ENCODE measurements around the gene SLC25A19. TPM values are rescaled to one million over a fixed set of nuclear protein-coding genes. Genes with fewer than 3 reads are reported as not detected.
"Not testable (repeated sequence)": the region's sequence is repeated elsewhere in the genome, so short reads cannot be mapped to it uniquely, and the experiment has no call there.

Gene SLC25A19
- total RNA-seq, 4 donors from 2014 or later = 9.6 to 17.5 (median 15.2) TPM

- DNase-seq (ENCODE audit: extremely low spot score) = no peak
- no peak overlapping the region for H3K4me3 ChIP-seq
- intact Hi-C loops (cut with DNase I) = no loop called here
- WGBS = 84% methylated on average over 7 of the region's 7 CpGs
- no peaks in the 10 kb centered on the region for H3K36me3 ChIP-seq
- no peak overlapping the region for H3K27ac ChIP-seq (replicated peaks in 1 of 4)
- TF ChIP-seq POLR2A (IDR thresholded peaks at IDR 0.05; ENCODE audit: low read depth) (no peak), EP300 (IDR thresholded peaks at IDR 0.05) (no peak), POLR2AphosphoS5 (IDR thresholded peaks at IDR 0.05) (no peak)
- TF ChIP-seq, protein P1, sequence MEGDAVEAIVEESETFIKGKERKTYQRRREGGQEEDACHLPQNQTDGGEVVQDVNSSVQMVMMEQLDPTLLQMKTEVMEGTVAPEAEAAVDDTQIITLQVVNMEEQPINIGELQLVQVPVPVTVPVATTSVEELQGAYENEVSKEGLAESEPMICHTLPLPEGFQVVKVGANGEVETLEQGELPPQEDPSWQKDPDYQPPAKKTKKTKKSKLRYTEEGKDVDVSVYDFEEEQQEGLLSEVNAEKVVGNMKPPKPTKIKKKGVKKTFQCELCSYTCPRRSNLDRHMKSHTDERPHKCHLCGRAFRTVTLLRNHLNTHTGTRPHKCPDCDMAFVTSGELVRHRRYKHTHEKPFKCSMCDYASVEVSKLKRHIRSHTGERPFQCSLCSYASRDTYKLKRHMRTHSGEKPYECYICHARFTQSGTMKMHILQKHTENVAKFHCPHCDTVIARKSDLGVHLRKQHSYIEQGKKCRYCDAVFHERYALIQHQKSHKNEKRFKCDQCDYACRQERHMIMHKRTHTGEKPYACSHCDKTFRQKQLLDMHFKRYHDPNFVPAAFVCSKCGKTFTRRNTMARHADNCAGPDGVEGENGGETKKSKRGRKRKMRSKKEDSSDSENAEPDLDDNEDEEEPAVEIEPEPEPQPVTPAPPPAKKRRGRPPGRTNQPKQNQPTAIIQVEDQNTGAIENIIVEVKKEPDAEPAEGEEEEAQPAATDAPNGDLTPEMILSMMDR (IDR thresholded peaks at IDR 0.05) = no peak
- no peaks in the 10 kb centered on the region for H3K27me3 ChIP-seq
- H3K9me3 ChIP-seq = no peaks in the 10 kb centered on the region
- H3K4me1 ChIP-seq = no peaks in the 10 kb centered on the region
These were observed 11.0 kb upstream of the SLC25A19 start for GRCh38 chr17:75300280-75300679.

- no peaks in the 10 kb centered on the region for H3K36me3 ChIP-seq
- no peaks in the 10 kb centered on the region for H3K27me3 ChIP-seq
- H3K4me1 ChIP-seq = peaks cover 0 to 2% (median 2%) of the 10 kb centered on the region in 4 donors
- no peaks in the 10 kb centered on the region for H3K9me3 ChIP-seq
- H3K27ac ChIP-seq (replicated peaks in 1 of 4) = peak overlapping the region; percentile 21 to 57 (median 40)
- 68% methylated on average over 8 of the region's 8 CpGs for WGBS
- TF ChIP-seq POLR2A (IDR thresholded peaks at IDR 0.05; ENCODE audit: low read depth) = no peak
- no peak for TF ChIP-seq EP300 (IDR thresholded peaks at IDR 0.05)
- peak in 1 of 2 donors; percentile 12 for TF ChIP-seq POLR2AphosphoS5 (IDR thresholded peaks at IDR 0.05)
- TF ChIP-seq, protein P1 (IDR thresholded peaks at IDR 0.05) = no peak
- no peak overlapping the region for H3K4me3 ChIP-seq
- no peak for DNase-seq (ENCODE audit: extremely low spot score)
- intact Hi-C loops (cut with DNase I) = no loop called here
These were observed 6.2 kb upstream of the SLC25A19 start for GRCh38 chr17:75295201-75296158.

GRCh38 chr17:75292810-75293448 is 3.7 kb upstream of the SLC25A19 start:
- H3K27ac ChIP-seq (replicated peaks in 1 of 4); H3K36me3 ChIP-seq; H3K9me3 ChIP-seq; DNase-seq (ENCODE audit: extremely low spot score); intact Hi-C loops (cut with DNase I); H3K27me3 ChIP-seq; H3K4me3 ChIP-seq: not testable (repeated sequence)
- WGBS = 71% methylated on average over 16 of the region's 16 CpGs
- H3K4me1 ChIP-seq = peaks cover 9 to 17% (median 13%) of the 10 kb centered on the region in 4 donors

- intact Hi-C loops (cut with DNase I) = loop anchor here (10.0 kb wide), 1 partner anchor 225 kb away; the partner anchor contains the start of genes CASKIN2 and TSEN54
- Histone ChIP-seq H3K27me3 (no peaks in the 10 kb centered on the region), H3K4me3 (peak overlapping the region; percentile 64 to 88 (median 74)), H3K27ac (replicated peaks in 1 of 4) (peak overlapping the region; percentile 85 to 96 (median 89)), H3K9me3 (no peaks in the 10 kb centered on the region), H3K36me3 (peaks cover 3 to 17% (median 12%) of the 10 kb centered on the region in 4 donors), H3K4me1 (peaks cover 9 to 17% (median 14%) of the 10 kb centered on the region in 4 donors)
- DNase-seq (ENCODE audit: extremely low spot score) = peak; percentile 93
- WGBS = 12% methylated on average over 26 of the region's 26 CpGs
- no peak for TF ChIP-seq POLR2AphosphoS5 (IDR thresholded peaks at IDR 0.05)
- TF ChIP-seq, protein P1 (IDR thresholded peaks at IDR 0.05) = peak in 2 of 3 experiments; percentile 23 to 37
These were observed 652 bp upstream of the SLC25A19 start for GRCh38 chr17:75289832-75290337.

- intact Hi-C loops (cut with DNase I) = loop anchor here (10.0 kb wide), 1 partner anchor 226 kb away; the partner anchor contains the start of genes CASKIN2 and TSEN54
- DNase-seq (ENCODE audit: extremely low spot score) = no peak
- Histone ChIP-seq H3K9me3 (no peaks in the 10 kb centered on the region), H3K4me3 (peak overlapping the region; percentile 64 to 88 (median 74)), H3K27ac (replicated peaks in 1 of 4) (peak overlapping the region; percentile 85 to 96 (median 89)), H3K4me1 (peaks cover 9 to 17% (median 14%) of the 10 kb centered on the region in 4 donors), H3K27me3 (no peaks in the 10 kb centered on the region), H3K36me3 (peaks cover 3 to 23% (median 15%) of the 10 kb centered on the region in 4 donors)
- 1% methylated on average over 10 of the region's 14 CpGs for WGBS
- no peak for TF ChIP-seq EP300 (IDR thresholded peaks at IDR 0.05)
- TF ChIP-seq, protein P1 (IDR thresholded peaks at IDR 0.05) = no peak
- no peak for TF ChIP-seq POLR2AphosphoS5 (IDR thresholded peaks at IDR 0.05)
- no peak for TF ChIP-seq POLR2A (IDR thresholded peaks at IDR 0.05; ENCODE audit: low read depth)
These were observed 491 bp downstream of the SLC25A19 start for GRCh38 chr17:75288770-75289114.
